Measurements from ENCODE around the gene GRID1.

GRID1 gene

GRCh38 chr10:86254526-86255174 lies 111.9 kb downstream of the GRID1 start:
- Histone ChIP-seq H3F3A (ENCODE audit: insufficient read depth, low read length) (no peaks in the 10 kb centered on the region), H3K27ac (ENCODE audit: low read depth, low read length, poor library complexity, severe bottlenecking) (no peak overlapping the region), H3K27me3 (ENCODE audit: insufficient read depth, low read length) (no peaks in the 10 kb centered on the region; the same call in 1 of the 2 replicates), H4K20me1 (ENCODE audit: insufficient read depth, low read length) (no peaks in the 10 kb centered on the region), H3K4me1 (ENCODE audit: insufficient read depth, low read length, severe bottlenecking) (no peaks in the 10 kb centered on the region), H3K9me2 (ENCODE audit: low read depth, low read length) (no peaks in the 10 kb centered on the region), H3K9ac (ENCODE audit: low read length) (no peak overlapping the region), H3K4me3 (ENCODE audit: low read depth, low read length, poor library complexity, severe bottlenecking) (no peak overlapping the region), H3K36me3 (ENCODE audit: insufficient read depth, low read length) (no peaks in the 10 kb centered on the region), H3K9me3 (ENCODE audit: low read length) (no peaks in the 10 kb centered on the region), H3K79me2 (ENCODE audit: insufficient read depth, low read length) (no peaks in the 10 kb centered on the region), H2AFZ (ENCODE audit: low read length) (no peak overlapping the region), H3K4me2 (ENCODE audit: low read length) (no peak overlapping the region)
- TF ChIP-seq EZH2 (IDR thresholded peaks at IDR 0.05; ENCODE audit: borderline replicate concordance, low read length), result no peak
- TF ChIP-seq, protein P1, sequence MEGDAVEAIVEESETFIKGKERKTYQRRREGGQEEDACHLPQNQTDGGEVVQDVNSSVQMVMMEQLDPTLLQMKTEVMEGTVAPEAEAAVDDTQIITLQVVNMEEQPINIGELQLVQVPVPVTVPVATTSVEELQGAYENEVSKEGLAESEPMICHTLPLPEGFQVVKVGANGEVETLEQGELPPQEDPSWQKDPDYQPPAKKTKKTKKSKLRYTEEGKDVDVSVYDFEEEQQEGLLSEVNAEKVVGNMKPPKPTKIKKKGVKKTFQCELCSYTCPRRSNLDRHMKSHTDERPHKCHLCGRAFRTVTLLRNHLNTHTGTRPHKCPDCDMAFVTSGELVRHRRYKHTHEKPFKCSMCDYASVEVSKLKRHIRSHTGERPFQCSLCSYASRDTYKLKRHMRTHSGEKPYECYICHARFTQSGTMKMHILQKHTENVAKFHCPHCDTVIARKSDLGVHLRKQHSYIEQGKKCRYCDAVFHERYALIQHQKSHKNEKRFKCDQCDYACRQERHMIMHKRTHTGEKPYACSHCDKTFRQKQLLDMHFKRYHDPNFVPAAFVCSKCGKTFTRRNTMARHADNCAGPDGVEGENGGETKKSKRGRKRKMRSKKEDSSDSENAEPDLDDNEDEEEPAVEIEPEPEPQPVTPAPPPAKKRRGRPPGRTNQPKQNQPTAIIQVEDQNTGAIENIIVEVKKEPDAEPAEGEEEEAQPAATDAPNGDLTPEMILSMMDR (IDR thresholded peaks at IDR 0.05; ENCODE audit: low read length), result no peak

DNA sequence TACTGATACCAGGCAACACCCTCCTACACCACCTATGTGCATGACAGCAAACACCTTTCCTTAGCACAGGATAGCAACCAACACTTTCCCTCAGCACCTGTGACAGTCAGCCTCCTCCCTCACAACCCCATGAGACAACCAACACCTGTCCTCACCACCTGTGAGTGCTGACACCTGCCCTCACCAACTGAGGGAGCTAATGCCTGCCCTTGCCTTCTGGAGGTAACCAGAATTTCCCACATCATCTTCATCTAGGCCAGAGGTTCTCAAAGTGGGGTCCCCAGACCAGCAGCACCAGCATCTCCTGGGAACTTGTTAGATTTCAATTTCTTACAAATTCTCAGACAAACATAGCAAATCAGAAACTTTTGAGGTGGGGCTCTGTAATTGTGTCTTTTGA lies 112.5 kb downstream of the GRID1 start:
- H3K36me3 ChIP-seq (ENCODE audit: insufficient read depth, low read length), result no peaks in the 10 kb centered on the region
- H3K9me3 ChIP-seq (ENCODE audit: low read length), result no peaks in the 10 kb centered on the region
- TF ChIP-seq, protein P1 (IDR thresholded peaks at IDR 0.05; ENCODE audit: low read length), result no peak
- no peak overlapping the region for H3K9ac ChIP-seq (ENCODE audit: low read length)
- H3K27ac ChIP-seq (ENCODE audit: low read depth, low read length, poor library complexity, severe bottlenecking), result no peak overlapping the region
- H3K79me2 ChIP-seq (ENCODE audit: insufficient read depth, low read length), result no peaks in the 10 kb centered on the region
- no peaks in the 10 kb centered on the region for H3K9me2 ChIP-seq (ENCODE audit: low read depth, low read length)
- H4K20me1 ChIP-seq (ENCODE audit: insufficient read depth, low read length), result no peaks in the 10 kb centered on the region
- no peaks in the 10 kb centered on the region; the same call in 1 of the 2 replicates for H3K27me3 ChIP-seq (ENCODE audit: insufficient read depth, low read length)
- H3K4me3 ChIP-seq (ENCODE audit: low read depth, low read length, poor library complexity, severe bottlenecking), result no peak overlapping the region
- no peak overlapping the region for H2AFZ ChIP-seq (ENCODE audit: low read length)
- H3F3A ChIP-seq (ENCODE audit: insufficient read depth, low read length), result no peaks in the 10 kb centered on the region
- H3K4me2 ChIP-seq (ENCODE audit: low read length), result no peak overlapping the region
- no peaks in the 10 kb centered on the region for H3K4me1 ChIP-seq (ENCODE audit: insufficient read depth, low read length, severe bottlenecking)

GRCh38 chr10:86253091-86254072 lies 113.2 kb downstream of the GRID1 start:
- Histone ChIP-seq H2AFZ (ENCODE audit: low read length) (no peak overlapping the region), H3K4me3 (ENCODE audit: low read depth, low read length, poor library complexity, severe bottlenecking) (no peak overlapping the region), H4K20me1 (ENCODE audit: insufficient read depth, low read length) (no peaks in the 10 kb centered on the region), H3K9ac (ENCODE audit: low read length) (no peak overlapping the region), H3K9me3 (ENCODE audit: low read length) (no peaks in the 10 kb centered on the region), H3F3A (ENCODE audit: insufficient read depth, low read length) (no peaks in the 10 kb centered on the region), H3K4me1 (ENCODE audit: insufficient read depth, low read length, severe bottlenecking) (no peaks in the 10 kb centered on the region), H3K36me3 (ENCODE audit: insufficient read depth, low read length) (no peaks in the 10 kb centered on the region), H3K27me3 (ENCODE audit: insufficient read depth, low read length) (no peaks in the 10 kb centered on the region; the same call in 1 of the 2 replicates), H3K27ac (ENCODE audit: low read depth, low read length, poor library complexity, severe bottlenecking) (no peak overlapping the region), H3K4me2 (ENCODE audit: low read length) (no peak overlapping the region), H3K9me2 (ENCODE audit: low read depth, low read length) (no peaks in the 10 kb centered on the region), H3K79me2 (ENCODE audit: insufficient read depth, low read length) (no peaks in the 10 kb centered on the region)
- TF ChIP-seq, protein P1 (IDR thresholded peaks at IDR 0.05; ENCODE audit: low read length), result no peak
- TF ChIP-seq EZH2 (IDR thresholded peaks at IDR 0.05; ENCODE audit: borderline replicate concordance, low read length), result no peak
